Erythroblast (primary cell): ENCODE measurements around the gene FNDC4.

Source experiments
- GATA1 ChIP-seq: IDR thresholded peaks from 2 replicates; pipeline ENCODE4 v1.6.1; 2011; ENCODE audit warnings: low read depth, mild to moderate bottlenecking, control low read depth, low read length, moderate library complexity
- POLR2A ChIP-seq: IDR thresholded peaks from 2 replicates; pipeline ENCODE4 v1.6.1; 2011; ENCODE audit warnings: mild to moderate bottlenecking, low read length

- TF ChIP-seq POLR2A, result no peak
- no peak for TF ChIP-seq GATA1
Observed at GRCh38 chr2:27527182-27527581, 32.2 kb upstream of the FNDC4 start.
